ENCODE measurements around the gene KIF19.
"Not testable (repeated sequence)": the region's sequence is repeated elsewhere in the genome, so short reads cannot be mapped to it uniquely, and the experiment has no call there.

Gene KIF19

DNA sequence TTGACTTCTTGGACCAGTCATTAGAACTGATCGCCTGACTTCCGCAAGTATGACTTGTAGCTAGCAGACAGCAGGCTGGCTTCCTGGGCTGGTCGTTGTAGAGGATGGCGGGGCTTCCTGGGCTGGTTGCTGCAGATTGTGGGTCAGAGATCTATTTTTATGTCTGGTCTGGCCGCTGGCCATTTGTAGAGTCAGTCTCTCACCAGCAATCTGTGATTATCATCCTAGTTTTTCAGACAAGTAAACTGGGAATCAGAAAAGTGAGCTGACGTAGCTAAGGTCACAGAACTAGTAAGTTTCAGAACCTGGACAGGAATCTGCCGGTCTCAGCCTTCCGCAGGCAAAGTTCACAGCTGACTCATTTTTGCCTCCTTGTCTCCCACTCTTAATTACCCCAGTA, 60.4 kb downstream of the KIF19 start:
- H3K4me3 ChIP-seq (ENCODE audit: low read depth, low read length) = no peak overlapping the region

DNA sequence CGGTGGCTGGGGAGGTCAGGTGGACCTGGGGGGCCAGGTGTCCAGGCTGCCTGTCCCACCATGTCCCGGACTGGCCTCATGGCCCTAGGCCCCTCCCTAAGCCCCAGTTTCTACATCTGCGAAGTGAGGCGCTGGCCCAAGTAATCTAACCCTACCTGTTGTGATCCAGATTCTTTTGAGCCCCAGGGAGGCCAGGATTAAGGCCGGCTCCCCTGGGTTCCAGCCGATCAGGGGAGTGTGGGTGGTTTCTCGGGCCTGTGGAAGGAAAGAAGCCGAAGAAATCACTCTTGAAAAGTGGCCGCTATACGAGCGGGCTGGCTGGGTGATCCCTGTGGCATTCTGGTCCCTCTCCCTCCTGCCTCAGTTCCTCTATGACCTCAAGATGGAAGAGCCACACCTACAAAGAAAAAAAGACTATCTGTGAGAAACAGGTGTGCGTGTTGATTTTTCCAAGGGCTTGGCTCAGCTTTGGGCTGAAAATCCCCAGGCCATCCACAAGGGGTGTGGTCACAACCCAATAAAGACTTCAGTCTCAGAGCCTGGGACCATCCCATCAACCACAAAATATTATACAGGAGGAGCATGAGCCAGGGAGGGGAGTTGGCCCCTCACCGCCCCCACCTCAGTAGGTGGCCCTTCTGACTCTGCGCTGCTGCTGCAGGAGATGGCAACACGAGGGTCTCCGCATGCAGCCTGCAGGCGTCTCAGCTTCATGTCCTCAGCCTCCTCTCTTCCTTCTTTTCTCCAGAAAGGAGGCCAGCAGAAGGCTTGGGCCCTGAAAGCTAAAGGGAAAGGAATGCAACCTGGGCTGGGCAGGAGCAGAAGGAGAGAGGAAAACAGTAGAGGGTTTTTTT, 61.6 kb downstream of the KIF19 start:
- H3K4me3 ChIP-seq (ENCODE audit: low read depth, low read length) = no peak overlapping the region

DNA sequence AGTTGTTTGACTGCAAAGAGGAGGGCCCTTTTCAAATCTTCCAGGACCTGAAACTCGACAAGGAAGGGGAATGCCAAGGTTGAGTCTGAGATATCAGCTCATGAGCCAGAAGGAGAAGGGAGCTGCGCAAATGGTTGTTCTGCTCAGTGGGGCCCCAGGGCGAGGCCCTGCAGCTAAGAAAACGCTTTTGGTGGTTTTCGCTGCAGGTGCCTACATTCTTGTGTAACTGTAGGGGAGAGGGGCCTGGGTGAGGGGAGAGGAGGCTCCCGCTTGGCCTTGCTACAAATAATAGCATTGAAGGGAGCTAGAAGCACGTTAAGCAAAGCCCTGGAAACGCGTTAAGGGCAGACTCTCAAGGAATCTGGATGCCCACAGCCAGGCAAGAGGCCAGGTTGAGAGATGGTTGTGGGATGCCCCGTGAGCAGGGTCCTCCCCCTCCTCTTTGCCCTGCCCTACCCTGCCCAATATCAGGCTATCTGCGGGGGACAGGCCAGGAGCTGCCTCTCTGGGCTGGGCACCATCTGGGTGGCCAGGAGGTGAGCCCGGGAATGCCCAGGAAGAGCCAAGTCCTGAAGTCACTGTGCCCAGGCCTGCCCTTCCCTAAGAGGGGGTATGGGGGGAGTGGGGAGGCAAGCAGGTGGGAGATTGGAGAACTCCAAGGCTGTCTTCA, 63.2 kb downstream of the KIF19 start:
- H3K4me3 ChIP-seq (ENCODE audit: low read depth, low read length) = no peak overlapping the region

GRCh38 chr17:74389937-74390679, 64.1 kb downstream of the KIF19 start:
- H3K4me3 ChIP-seq (ENCODE audit: low read depth, low read length) = no peak overlapping the region

- H3K4me3 ChIP-seq (ENCODE audit: low read depth, low read length) = no peak overlapping the region
Observed at GRCh38 chr17:74390680-74391653, 64.9 kb downstream of the KIF19 start.

DNA sequence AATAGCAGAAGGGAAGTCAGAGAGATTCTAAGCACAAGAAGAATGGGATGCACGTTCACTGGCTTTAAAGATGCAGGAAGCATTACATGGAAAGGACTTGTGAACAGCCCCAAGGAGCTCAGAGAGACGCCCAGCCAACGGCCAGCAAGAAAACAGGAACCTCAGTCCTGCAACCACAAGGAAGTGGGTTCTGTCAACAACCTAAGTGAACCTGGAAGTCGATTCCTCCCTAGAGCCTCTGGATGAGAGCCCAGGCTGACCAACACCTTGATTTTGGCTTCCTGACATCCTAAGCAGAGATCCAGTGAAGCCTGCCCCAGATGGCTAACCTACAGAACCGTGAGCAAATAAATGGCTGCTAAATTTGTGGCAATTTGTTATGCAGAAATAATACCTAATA, 65.7 kb downstream of the KIF19 start:
- no peak overlapping the region for H3K4me3 ChIP-seq (ENCODE audit: low read depth, low read length)

GRCh38 chr17:74392848-74393247, 66.8 kb downstream of the KIF19 start:
- H3K4me3 ChIP-seq (ENCODE audit: low read depth, low read length) = no peak overlapping the region

DNA sequence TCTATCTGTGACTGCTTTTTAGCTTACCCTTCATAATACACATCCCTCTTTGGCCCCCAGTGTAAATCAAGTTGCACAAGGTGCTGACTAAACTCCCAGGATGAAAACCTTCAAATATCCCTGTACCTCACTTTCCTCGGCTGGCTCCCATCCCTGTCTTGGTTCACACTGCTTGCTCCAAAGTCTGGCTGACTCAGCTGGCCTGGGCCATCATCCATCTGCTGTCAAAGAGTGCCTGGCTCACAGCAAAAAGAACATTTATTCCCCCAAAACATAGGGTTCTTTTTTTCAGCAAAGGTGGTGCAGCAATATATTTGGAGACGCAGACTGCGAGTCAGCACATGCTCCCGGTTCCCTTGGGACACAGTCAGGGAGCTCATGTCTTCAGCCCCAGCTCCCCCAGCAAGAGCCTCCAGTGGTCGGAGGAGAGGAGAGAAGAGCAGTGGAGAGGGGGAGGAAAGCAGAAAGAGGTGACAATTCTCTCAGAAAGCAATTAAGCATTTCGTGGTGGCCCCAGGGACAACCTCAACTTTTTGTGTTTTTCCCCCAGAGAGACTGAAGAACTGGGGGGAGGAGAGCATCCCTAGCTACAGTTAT, 67.4 kb downstream of the KIF19 start:
- no peak overlapping the region for H3K4me3 ChIP-seq (ENCODE audit: low read depth, low read length)

DNA sequence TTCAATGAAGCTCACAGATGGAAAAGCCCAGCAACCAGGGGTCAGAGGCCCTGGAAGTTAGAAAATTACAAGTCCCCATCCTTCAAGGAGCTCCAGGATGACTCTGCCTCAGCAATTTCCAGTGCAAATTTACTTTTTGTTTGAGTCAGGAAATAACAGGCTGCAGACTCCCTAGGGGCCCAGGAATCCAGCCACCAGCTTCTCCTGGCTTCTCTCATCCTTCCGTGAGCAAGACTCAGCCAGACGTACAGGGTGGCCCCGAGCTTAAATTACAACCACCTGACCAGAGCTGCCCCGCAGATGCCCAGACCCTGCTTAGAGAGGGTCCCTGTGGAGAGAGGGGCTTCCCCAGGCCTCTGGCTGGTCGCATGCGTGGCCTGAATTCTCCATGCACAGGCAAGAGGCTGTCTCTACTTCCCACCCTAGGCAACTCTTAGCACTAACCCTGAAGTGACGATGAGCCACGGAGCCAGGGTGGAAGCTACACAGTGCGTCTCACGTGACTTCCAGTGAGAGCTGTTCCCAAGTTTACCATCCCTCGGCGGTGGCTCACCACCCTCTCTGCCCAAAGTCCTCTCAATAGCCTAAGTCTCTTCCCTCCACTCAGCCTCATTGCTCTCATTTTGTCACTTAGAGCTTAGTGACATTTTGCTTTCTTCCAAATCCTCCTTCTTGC, 68.4 kb downstream of the KIF19 start:
- no peak overlapping the region for H3K4me3 ChIP-seq (ENCODE audit: low read depth, low read length)

- H3K4me3 ChIP-seq (ENCODE audit: low read depth, low read length) = no peak overlapping the region
Observed at GRCh38 chr17:74394977-74395376, 69.0 kb downstream of the KIF19 start.

DNA sequence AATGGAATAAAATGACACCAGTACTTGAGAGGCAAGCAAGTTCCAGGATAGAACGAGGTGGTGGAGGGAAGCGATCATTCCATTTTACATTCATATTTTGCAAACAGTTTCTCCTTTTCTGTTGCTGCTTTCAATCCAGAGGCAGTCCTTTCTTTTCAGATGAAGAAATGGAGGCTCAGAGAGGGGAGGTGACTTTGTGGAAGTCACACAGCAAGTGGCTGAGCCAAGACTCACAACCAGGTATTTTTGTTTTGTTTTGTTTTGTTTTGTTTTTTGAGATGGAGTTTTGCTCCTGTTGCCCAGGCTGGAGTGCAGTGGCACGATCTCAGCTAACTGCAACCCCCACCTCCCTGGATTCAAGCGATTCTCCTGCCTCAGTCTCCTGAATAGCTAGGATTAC, 70.5 kb downstream of the KIF19 start:
- H3K4me3 ChIP-seq (ENCODE audit: low read depth, low read length) = no peak overlapping the region

DNA sequence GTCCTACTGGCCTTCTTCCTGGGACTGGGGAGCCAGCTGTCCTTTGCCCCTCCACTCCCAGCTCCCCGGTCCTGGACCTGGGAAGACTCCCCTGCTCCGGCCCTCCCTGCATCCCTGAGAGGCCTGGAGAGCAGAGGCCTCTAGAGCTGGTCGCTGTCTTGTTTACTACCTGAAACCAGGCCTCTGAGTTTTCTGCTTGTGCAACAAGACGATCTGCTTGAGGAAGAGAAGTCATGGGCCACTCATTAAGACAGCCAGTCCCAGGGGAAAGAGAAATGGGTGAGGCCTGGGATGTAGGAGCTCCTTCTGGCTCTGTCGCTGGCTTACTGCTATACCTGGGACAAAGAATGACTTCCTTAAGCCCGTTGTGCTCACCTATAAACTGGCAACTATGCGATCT, 76.0 kb downstream of the KIF19 start:
- no peak overlapping the region for H3K4me3 ChIP-seq (ENCODE audit: low read depth, low read length)

DNA sequence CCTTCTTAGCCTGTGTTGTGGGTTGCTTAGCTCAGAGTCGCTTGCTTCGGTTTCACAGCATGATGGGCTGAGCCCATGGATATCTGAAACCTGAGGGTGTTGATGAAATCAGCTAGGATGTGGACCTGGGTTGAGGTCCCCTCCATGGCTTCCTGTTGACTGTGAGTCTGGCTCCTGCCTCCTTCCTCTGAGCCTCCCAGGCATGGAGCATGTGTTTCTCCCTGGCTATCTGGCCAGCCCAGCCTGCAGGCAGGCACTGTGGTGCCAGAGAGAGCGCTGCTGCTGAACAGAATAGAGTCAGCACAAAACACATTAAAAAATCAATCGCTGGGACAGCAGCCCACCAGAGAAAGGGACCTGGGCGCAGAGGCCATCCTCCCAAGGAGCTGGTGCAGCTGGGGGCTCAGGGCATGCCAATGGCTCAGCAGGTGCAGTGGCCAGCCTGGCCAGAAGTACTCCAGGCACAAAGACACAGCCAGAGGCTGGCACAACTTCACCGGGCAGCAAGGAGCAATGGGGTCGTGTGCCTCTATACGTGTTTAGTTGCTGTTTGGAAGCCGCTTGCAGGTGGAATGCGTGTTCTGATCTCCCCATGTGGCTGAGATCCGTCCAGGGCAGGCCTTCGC, 77.6 kb downstream of the KIF19 start:
- no peak overlapping the region for H3K4me3 ChIP-seq (ENCODE audit: low read depth, low read length)

GRCh38 chr17:74404218-74404617, 78.2 kb downstream of the KIF19 start:
- no peak overlapping the region for H3K4me3 ChIP-seq (ENCODE audit: low read depth, low read length)

DNA sequence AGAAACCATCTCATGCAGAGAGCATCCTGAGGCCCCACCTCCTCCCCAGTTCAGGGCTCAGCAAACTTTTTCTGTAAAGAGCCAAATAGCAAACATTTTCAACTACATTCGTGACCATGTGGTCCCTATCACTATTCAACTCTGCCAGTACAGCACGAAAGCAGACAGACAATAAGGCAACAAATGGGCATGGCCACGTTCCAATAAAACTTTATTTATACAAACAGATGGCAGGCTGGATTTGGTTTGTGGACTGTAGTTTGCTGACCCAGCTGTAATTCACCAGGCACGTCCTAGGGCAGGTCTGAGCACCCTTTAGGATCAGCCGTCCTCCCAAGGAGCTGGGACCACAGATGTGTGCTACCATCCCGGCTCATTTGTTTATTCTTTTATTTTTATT, 78.8 kb downstream of the KIF19 start:
- H3K4me3 ChIP-seq (ENCODE audit: low read depth, low read length) = no peak overlapping the region

- not testable (repeated sequence) for H3K4me3 ChIP-seq (ENCODE audit: low read depth, low read length)
Observed at GRCh38 chr17:74405311-74405710, 79.3 kb downstream of the KIF19 start.
